ENCODE data around the gene IPMK. TPM values are rescaled to one million over a fixed set of nuclear protein-coding genes. Genes with fewer than 3 reads are reported as not detected.

The IPMK gene
- total and polyA plus RNA-seq, 2 of the 8 experiments (the other 6 are each of a cell fraction or from before 2014, with no cell fraction given), result 1.3 to 7.8 TPM

DNA sequence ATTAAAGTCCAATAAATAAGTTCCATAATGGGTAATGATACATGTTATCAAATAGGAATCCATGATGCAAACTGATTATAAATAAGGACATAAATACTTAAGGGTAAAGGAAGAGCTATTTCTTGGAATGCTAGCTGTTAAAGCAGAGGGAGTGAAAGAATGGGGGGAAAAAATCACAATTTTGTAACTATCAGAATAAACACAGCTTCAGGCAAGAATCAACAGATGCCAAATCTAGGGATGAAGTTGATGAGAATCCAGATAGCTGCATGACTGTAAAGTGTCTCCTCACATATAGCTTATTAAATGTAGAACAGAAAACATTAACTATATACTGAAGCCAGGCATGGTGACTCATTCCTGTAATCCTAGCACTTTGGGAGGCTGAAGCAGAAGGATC, 4.9 kb downstream of the IPMK start:
- Histone ChIP-seq H2BK120ac (replicated peaks; ENCODE audit: low read depth, low read length) (no peak overlapping the region), H4K91ac (replicated peaks; ENCODE audit: insufficient read length, low read length) (no peak overlapping the region), H2BK20ac (ENCODE audit: low read length) (no peak overlapping the region), H3K14ac (ENCODE audit: insufficient read length) (no peak overlapping the region), H2BK12ac (ENCODE audit: low read depth, low read length) (no peak overlapping the region), H3K79me1 (ENCODE audit: low read depth, low read length) (no peaks in the 10 kb centered on the region), H2BK15ac (ENCODE audit: low read length) (no peak overlapping the region), H2AK5ac (ENCODE audit: low read depth, low read length) (no peak overlapping the region), H2BK5ac (ENCODE audit: low read depth, low read length) (no peak overlapping the region), H3K18ac (ENCODE audit: extremely low read depth, low read length) (no peak overlapping the region), H3K23me2 (ENCODE audit: low read depth, low read length) (peaks cover 7% of the 10 kb centered on the region), H3K4me2 (ENCODE audit: insufficient read depth in 1 of 2, low read depth in 2 of 2, low read length in 2 of 2) (no peak overlapping the region), H3K4me1 (replicated peaks in 1 of 4; ENCODE audit: control insufficient read depth in 3 of 4, insufficient read depth in 4 of 4, low read length in 3 of 4) (peaks cover 0 to 10% (median 1%) of the 10 kb centered on the region in 4 experiments; a peak in 2 of 7 replicates), H4K5ac (ENCODE audit: insufficient read length, low read depth, low read length) (no peak overlapping the region), H3K27me3 (replicated peaks in 1 of 4; ENCODE audit: control insufficient read depth in 3 of 4, extremely low read depth in 1 of 4, insufficient read depth in 3 of 4, low read length in 3 of 4) (0 out of 7 replicates have a peak, but pooled peaks cover 0 to 5% (median 1%) of the 10 kb centered on the region in 4 experiments), H3K27ac (ENCODE audit: low read depth, low read length) (no peak overlapping the region), H4K20me1 (replicated peaks in 1 of 2; ENCODE audit: control insufficient read depth in 1 of 2, insufficient read depth in 2 of 2, low read length in 2 of 2) (no peaks in the 10 kb centered on the region), H3K79me2 (ENCODE audit: control insufficient read depth in 1 of 2, insufficient read depth in 2 of 2, low read length in 2 of 2) (peaks cover 0 to 61% of the 10 kb centered on the region in 2 experiments; a peak in 2 of 4 replicates), H3K36me3 (ENCODE audit: control insufficient read depth in 2 of 4, insufficient read depth in 4 of 4, low read length in 3 of 4) (no peaks in the 10 kb centered on the region), H4K8ac (ENCODE audit: extremely low read depth, insufficient read depth, low read length) (no peak overlapping the region), H3K4ac (replicated peaks; ENCODE audit: insufficient read length, low read depth, low read length) (no peak overlapping the region), H3K9ac (replicated peaks in 1 of 4; ENCODE audit: extremely low read depth in 1 of 4, low read depth in 3 of 4, low read length in 3 of 4) (no peak overlapping the region), H2AFZ (ENCODE audit: low read length) (no peak overlapping the region), H3K56ac (replicated peaks; ENCODE audit: insufficient read length, low read depth, low read length) (no peak overlapping the region), H3K4me3 (ENCODE audit: extremely low read depth in 1 of 4, insufficient read depth in 2 of 4, low read depth in 3 of 4, low read length in 4 of 4) (no peak overlapping the region), H3K9me3 (ENCODE audit: insufficient read depth in 2 of 2, low read depth in 1 of 2, low read length in 1 of 2) (0 out of 4 replicates have a peak, but pooled peaks cover 0 to 2% of the 10 kb centered on the region in 2 experiments), H3K23ac (ENCODE audit: insufficient read length) (no peak overlapping the region)
- CTCF ChIA-PET (ENCODE audit: partially characterized antibody), result interaction anchor here (0.7 to 1.1 kb wide), 2 partner anchors 9 to 83 kb away, joined by 3 read pairs; no protein-coding TSS in a partner anchor
- POLR2A ChIA-PET (ENCODE audit: partially characterized antibody), result no interaction called here
- FAIRE-seq (no peak), DNase-seq (ENCODE audit: low read depth in 1 of 2, low spot score in 2 of 2) (no peak)
- TF ChIP-seq TBP (IDR thresholded peaks at IDR 0.05; ENCODE audit: low read depth, low read length) (no peak), SUZ12 (IDR thresholded peaks at IDR 0.05; ENCODE audit: low read length) (no peak), PHF8 (conservative IDR thresholded peaks at IDR 0.05; ENCODE audit: low read depth, low read length) (no peak), RAD21 (IDR thresholded peaks at IDR 0.05 in 1 of 2, conservative IDR thresholded peaks at IDR 0.05 in 1 of 2; ENCODE audit: low read depth in 2 of 2, low read length in 2 of 2) (no peak), BCL11A (IDR thresholded peaks at IDR 0.05; ENCODE audit: low read depth in 2 of 2, low read length in 2 of 2) (no peak), KDM4A (IDR thresholded peaks at IDR 0.05; ENCODE audit: low read depth, low read length, severe bottlenecking) (no peak), KDM1A (IDR thresholded peaks at IDR 0.05; ENCODE audit: borderline replicate concordance, low read length) (no peak), SIX5 (IDR thresholded peaks at IDR 0.05; ENCODE audit: low read depth, low read length) (no peak), EGR1 (IDR thresholded peaks at IDR 0.05; ENCODE audit: borderline replicate concordance, low read depth, low read length) (no peak), SP4 (IDR thresholded peaks at IDR 0.05; ENCODE audit: low read length) (no peak), HDAC2 (IDR thresholded peaks at IDR 0.05; ENCODE audit: borderline replicate concordance in 1 of 2, low read depth in 2 of 2, low read length in 2 of 2) (no peak)

Data from H1 (cell line).